Right lobe of liver (tissue), 6 donors: Measurements from ENCODE around the gene DNAH8. TPM values are rescaled to one million over a fixed set of nuclear protein-coding genes. Genes with fewer than 3 reads are reported as not detected.

Experiments
- ATAC-seq, 4 donors: fragments of 200-7000 bp; cut with Tn5 transposase; one replicate each; pipeline ENCODE4 v1.9.1; 2020; ENCODE audit warnings: mild to moderate bottlenecking in 4 of 4, moderate library complexity in 4 of 4
- DNase-seq, 3 donors: peaks; one replicate each; pipeline ENCODE4 v3.0.0-alpha.2; 2020
- H3K27ac ChIP-seq, 3 donors: fragments of 200-600 bp; one replicate each; pipeline ENCODE4 v1.8.0; 2022
- H3K27me3 ChIP-seq, 2 donors: fragments of 200-600 bp; one replicate each; pipeline ENCODE4 v1.8.0; 2022
- H3K36me3 ChIP-seq, 4 donors: fragments of 200-600 bp; sonication (generic) in 1 of 4; one replicate each; pipeline versions ENCODE4 v1.5.1 to v1.8.0; 2017 to 2022; ENCODE audit warnings: control low read depth in 1 of 4
- H3K4me1 ChIP-seq, 4 donors: fragments of 200-600 bp; sonication (generic) in 1 of 4; one replicate each; pipeline versions ENCODE4 v1.5.1 to v1.8.0; 2017 to 2022; ENCODE audit warnings: control low read depth in 1 of 4
- H3K4me3 ChIP-seq, 3 donors: fragments of 200-600 bp; one replicate each; pipeline ENCODE4 v1.8.0; 2022
- H3K9me3 ChIP-seq, 4 donors: fragments of 200-600 bp; sonication (generic) in 1 of 4; one replicate each; pipeline versions ENCODE4 v1.5.1 to v1.8.0; 2017 to 2022; ENCODE audit warnings: control low read depth in 1 of 4
- POLR2A ChIP-seq: fragments of 450-650 bp; IDR thresholded peaks from one replicate; pipeline ENCODE4 v1.6.1; 2017; ENCODE audit warnings: antibody characterized with exemption, mild to moderate bottlenecking
- WGBS: methylation state at CpG from one replicate; pipeline ENCODE4 v1.1.6; 2018; ENCODE audit warnings: low coverage, low lambda C conversion rate; ENCODE audit not compliant: insufficient coverage; ENCODE audit errors: missing lambda C conversion rate; 5-methylcytosine and 5-hydroxymethylcytosine counted together
- intact Hi-C, 2 donors: fragments of 100-400 bp; cut with DNase I; formaldehyde crosslinking; loops; one replicate each; pipeline versions ENCODE4 v1.11.2 to v1.14.1; 2022
- total RNA-seq, 6 experiments: library from RNA; depleted of rRNA in 2 of 6; stranded (reverse); fragments of >200 nt in 2 of 6; fragmentation: NEBNext Ultra II Directional in 3 of 6; extraction: Animal tissue kit (Norgen Biotek cat#: 25700) in 3 of 6; gene quantifications; one replicate each; pipeline versions ENCODE4 v1.1.0 to v1.2.4, GENCODE V29; 2016 to 2023
- TF ChIP-seq, protein P1 (sequence below), 4 donors: fragments of 200-600 bp in 3 of 4; fragments of 450-650 bp in 1 of 4; IDR thresholded peaks; one replicate each; pipeline versions ENCODE4 v1.5.1 to v1.8.0; 2016 to 2022; ENCODE audit warnings: antibody characterized with exemption in 4 of 4, mild to moderate bottlenecking in 2 of 4
- donor health status: DM: no; HTN: yes; CAD: no.
- donor health status: DM: no; HTN: no; CAD: no.
- donor health status: DM: no; HTN: no; CAD: no.
- donor health status: DM: no; HTN: yes; CAD: no.
- donor health status: DM: no; HTN: yes; CAD: no.

DNAH8 gene
- total RNA-seq, 6 experiments from 2014 or later, result 0.02 TPM; not detected in 5

DNA sequence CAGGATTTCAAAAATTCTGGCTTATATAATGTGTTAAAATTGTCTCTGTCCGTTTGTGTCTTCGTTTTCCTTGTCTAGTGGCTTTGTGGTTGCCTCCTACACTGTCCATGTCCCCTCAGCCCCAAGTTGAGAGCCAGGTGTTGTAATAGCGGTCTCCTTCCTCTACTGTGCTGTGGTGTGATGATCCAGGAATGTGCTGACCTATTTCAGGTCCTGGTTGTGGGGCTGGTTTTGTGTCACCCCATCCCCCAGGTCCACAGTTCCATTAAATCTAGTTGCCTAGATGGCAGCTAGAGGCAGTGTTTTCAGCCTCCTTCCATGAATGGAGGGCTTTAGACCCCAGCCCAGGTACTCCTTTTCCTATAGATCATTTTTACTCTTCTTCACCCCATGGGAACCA is 128.7 kb downstream of the DNAH8 start:
- no peaks in the 10 kb centered on the region for H3K36me3 ChIP-seq

DNA sequence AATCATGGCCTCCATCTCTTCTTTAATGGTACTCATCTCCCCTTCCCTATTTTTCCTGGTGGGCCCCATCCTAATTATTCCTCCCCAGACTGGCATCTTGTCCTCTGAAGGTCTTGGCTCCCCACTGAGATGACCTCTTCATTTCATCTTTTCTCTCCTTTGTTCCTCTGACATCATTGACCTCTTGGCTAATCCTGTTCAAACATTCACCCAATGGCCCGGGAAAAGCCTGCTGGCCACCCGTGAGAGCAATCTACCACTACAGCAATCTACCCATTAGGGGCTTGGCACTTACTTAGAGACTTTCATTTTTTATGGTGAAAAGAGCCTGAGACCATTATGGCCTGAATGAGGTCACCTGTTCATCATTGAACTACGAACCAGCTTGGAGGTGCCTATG is 130.8 kb downstream of the DNAH8 start:
- Histone ChIP-seq H3K27me3 (no peaks in the 10 kb centered on the region), H3K4me1 (peaks cover 0 to 16% (median 6%) of the 10 kb centered on the region in 4 donors), H3K9me3 (no peaks in the 10 kb centered on the region), H3K4me3 (peak overlapping the region in 1 of 3 donors; percentile 22), H3K36me3 (no peaks in the 10 kb centered on the region), H3K27ac (peak overlapping the region in 2 of 3 donors; percentile 27 to 68)
- TF ChIP-seq, protein P1, sequence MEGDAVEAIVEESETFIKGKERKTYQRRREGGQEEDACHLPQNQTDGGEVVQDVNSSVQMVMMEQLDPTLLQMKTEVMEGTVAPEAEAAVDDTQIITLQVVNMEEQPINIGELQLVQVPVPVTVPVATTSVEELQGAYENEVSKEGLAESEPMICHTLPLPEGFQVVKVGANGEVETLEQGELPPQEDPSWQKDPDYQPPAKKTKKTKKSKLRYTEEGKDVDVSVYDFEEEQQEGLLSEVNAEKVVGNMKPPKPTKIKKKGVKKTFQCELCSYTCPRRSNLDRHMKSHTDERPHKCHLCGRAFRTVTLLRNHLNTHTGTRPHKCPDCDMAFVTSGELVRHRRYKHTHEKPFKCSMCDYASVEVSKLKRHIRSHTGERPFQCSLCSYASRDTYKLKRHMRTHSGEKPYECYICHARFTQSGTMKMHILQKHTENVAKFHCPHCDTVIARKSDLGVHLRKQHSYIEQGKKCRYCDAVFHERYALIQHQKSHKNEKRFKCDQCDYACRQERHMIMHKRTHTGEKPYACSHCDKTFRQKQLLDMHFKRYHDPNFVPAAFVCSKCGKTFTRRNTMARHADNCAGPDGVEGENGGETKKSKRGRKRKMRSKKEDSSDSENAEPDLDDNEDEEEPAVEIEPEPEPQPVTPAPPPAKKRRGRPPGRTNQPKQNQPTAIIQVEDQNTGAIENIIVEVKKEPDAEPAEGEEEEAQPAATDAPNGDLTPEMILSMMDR (IDR thresholded peaks at IDR 0.05), result peak in 1 of 4 donors; percentile 9
- TF ChIP-seq POLR2A, result no peak
- DNase-seq (peak in 2 of 3 donors; percentile 33 to 47), ATAC-seq (peak; percentile 80 to 87 (median 82))
- intact Hi-C loops, result no loop called here
- 27% methylated on average over 3 of the region's 3 CpGs for WGBS

More for the DNA sequence above, 128.7 kb downstream of the DNAH8 start:
- Histone ChIP-seq H3K27ac (no peak overlapping the region), H3K4me1 (peaks cover 0 to 16% (median 6%) of the 10 kb centered on the region in 4 donors), H3K9me3 (no peaks in the 10 kb centered on the region), H3K4me3 (no peak overlapping the region), H3K27me3 (no peaks in the 10 kb centered on the region)
- 86% methylated on average over 2 of the region's 3 CpGs for WGBS
- no peak for ATAC-seq
- TF ChIP-seq, protein P1 (IDR thresholded peaks at IDR 0.05), result no peak
- no peak for TF ChIP-seq POLR2A
- no peak for DNase-seq
- intact Hi-C loops, result no loop called here

DNA sequence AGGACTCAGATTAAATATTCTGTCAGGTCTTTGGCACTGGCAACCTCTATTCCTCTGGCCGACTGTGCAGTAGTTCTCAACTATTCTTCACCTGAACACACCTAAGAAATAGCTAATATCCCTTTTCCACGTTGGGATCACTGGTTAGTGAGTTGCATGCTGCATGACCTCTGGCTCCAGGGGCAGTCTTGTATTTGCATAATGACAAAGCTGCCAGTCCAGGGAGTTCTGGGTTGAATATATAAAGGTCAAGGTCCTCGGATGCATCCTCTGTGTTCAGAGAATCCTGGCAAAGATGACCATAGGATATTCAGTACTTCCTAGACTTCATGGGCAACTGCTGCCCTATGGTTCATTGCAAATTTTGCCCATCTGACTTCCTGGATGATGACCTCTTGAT is 131.2 kb downstream of the DNAH8 start:
- H3K9me3 ChIP-seq, result no peaks in the 10 kb centered on the region
- peak overlapping the region in 1 of 3 donors; percentile 22 for H3K4me3 ChIP-seq
- peak; percentile 35 to 70 (median 61) for DNase-seq
- peak overlapping the region in 2 of 3 donors; percentile 27 to 68 for H3K27ac ChIP-seq
- peak; percentile 95 to 98 (median 96) for ATAC-seq
- no peak for TF ChIP-seq POLR2A
- TF ChIP-seq, protein P1 (IDR thresholded peaks at IDR 0.05), result peak in 1 of 4 donors; percentile 0
- H3K27me3 ChIP-seq, result no peaks in the 10 kb centered on the region
- no peaks in the 10 kb centered on the region for H3K36me3 ChIP-seq
- intact Hi-C loops, result no loop called here
- peaks cover 0 to 16% (median 6%) of the 10 kb centered on the region in 4 donors for H3K4me1 ChIP-seq
- WGBS, result 21% methylated on average over 3 of the region's 3 CpGs

DNA sequence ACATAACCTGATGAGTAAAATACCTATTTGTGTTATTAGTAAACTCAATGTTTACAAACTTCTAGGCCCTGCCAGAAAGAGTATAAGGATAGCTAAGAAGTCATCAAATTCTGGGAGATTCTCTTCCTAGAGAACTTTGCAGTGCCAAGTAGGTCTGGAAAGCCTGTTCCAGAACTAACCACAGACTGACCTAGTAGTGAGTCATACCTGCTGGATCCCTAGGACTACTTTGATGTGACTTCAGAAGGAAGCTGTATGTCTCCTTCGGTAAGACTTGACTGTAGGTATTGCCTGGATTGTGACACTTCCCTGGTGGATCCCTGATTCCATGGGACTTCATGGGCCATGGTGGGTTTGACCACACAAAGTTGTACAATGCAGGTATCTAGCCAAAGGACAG is 131.7 kb downstream of the DNAH8 start:
- DNase-seq, result no peak
- TF ChIP-seq, protein P1 (IDR thresholded peaks at IDR 0.05), result no peak
- 100% methylated on average over 1 of the region's 1 CpG for WGBS
- H3K4me3 ChIP-seq, result no peak overlapping the region
- peaks cover 0 to 16% (median 6%) of the 10 kb centered on the region in 4 donors for H3K4me1 ChIP-seq
- H3K27ac ChIP-seq, result peak overlapping the region in 2 of 3 donors; percentile 8 to 46
- no peaks in the 10 kb centered on the region for H3K36me3 ChIP-seq
- peak in 3 of 4 donors; percentile 26 to 37 (median 33) for ATAC-seq
- H3K27me3 ChIP-seq, result no peaks in the 10 kb centered on the region
- H3K9me3 ChIP-seq, result no peaks in the 10 kb centered on the region
- intact Hi-C loops, result no loop called here
